HuH-7 (cell line): Measurements from ENCODE around the gene SLC39A12.

Experiments
- DNase-seq: peaks from one replicate; pipeline ENCODE4 v3.0.0; 2011; ENCODE audit warnings: low spot score

The SLC39A12 gene

DNA sequence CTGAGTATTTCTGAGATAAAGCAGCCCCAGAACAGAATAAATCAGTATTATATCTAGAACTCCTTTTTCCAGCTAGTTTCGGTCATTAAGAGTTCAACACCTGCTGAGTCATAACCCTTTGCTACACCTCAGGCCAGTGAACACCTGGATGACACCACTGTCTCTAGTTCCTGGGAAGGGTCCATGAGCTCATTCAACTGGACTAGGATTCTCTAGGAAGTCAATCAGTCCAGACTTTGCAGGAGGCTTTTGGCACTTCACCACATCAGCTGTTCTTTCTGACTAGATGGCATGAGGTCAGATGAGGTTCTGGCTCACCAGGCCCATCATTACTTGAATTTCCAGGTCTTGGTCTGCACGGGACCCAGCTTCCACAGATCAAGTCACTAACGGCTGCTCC lies 11.7 kb downstream of the SLC39A12 start:
- no peak for DNase-seq

DNA sequence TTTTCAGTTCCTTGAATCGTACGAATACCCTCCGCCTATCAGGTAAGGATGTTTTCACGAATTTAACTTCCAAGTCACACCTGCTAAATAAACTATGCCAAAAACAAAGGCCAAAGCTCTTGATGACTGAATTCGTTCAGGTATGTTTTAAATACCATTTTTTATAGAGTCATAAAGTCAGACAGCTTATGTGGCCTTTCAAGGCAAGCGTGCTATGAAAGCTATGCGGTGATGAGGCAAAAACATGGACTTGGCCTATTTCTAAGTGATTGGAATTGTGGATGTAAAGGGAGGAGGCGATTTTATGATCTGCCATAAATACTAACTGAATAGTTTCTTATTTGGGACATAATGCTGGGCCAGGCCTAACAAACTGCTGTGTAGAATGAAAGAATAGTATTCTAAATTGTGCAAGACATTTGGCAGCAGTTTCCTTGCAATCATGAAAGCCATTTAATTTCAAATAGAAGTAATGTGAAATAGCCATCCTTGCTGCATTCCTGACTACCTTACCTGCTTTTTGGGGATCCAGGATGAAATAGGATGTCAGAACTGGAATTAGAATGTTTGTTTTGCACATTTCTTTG lies 14.0 kb downstream of the SLC39A12 start:
- DNase-seq = no peak

DNA sequence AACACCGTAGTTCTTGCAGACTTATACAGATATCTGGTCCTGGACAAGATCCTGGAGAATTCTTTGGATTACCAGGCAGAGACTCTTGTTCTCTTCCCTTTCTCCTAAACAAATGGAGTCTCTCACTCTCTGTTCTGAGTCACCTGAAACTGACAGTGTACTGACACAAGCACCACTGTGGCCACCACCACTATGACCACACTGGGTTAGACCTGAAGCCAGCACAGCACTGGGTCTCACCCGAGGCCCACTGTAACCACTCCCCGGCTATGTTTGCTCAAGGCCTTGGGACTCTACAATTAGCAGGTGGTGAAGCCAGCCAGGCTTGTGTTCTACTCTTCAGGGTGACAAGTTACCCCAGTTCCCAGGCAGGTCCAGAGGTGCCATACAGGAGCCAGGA lies 22.8 kb downstream of the SLC39A12 start:
- no peak for DNase-seq

- DNase-seq = no peak
Observed at GRCh38 chr10:17980846-17981565, 29.3 kb downstream of the SLC39A12 start.

GRCh38 chr10:17981766-17982380 lies 30.2 kb downstream of the SLC39A12 start:
- no peak for DNase-seq

DNA sequence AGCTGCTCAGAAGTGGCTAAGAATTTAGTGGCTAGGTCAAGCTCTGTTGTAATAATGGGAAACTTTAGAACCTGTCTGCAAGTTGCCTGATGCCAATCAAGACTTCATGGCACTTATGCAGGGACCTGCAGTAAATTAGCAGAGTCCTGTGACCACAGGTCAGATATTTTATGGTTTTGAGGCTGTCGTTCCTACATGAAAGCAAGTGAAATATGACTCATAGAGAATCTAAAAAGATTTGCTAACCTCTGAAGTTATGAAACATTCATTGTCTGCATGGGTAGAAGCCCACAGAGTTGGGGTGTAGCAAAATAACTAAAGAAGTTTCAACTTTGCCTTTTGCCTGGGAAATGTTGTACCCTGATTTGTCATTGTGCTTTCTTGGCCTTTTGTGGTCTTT lies 32.3 kb downstream of the SLC39A12 start:
- DNase-seq = no peak

- no peak for DNase-seq
Observed at GRCh38 chr10:17984563-17984962, 32.8 kb downstream of the SLC39A12 start.

DNA sequence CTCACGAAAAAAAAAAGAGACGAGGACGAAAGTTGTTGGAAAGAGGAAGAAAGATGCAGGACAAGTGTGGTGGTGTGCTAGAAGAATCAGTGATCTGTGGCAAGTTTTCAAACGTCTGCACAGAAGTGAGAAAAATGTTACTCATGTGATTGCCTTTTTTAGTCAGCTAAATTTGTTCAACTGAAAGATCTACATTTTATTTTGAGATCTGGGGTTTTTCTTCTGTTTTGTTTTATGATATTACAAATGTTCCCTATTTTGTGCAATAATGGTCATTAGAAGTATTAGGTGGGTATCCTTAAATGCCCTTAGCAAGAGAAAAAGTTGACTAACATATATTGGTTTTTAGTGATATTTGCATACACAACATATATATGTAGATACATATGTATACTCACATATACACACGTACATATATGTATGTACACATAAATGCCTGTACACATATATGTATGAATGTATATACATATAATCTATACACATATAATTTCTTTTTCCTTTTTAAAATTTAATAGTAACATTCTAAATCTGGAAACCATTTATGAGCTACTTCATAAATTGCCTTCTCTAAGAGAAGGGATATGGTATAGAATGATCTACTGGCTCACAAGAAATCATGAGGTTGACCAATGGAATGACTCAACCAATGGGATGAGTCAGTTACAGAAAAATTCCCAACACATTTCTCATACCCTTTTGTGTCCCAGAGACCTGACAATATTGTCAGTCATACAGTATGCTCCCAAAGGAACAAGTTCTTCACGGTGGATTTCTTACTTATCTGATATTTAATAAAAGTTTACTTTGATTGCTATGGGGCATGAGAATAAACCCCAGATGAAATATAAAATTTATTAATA lies 38.4 kb downstream of the SLC39A12 start:
- DNase-seq = no peak

DNA sequence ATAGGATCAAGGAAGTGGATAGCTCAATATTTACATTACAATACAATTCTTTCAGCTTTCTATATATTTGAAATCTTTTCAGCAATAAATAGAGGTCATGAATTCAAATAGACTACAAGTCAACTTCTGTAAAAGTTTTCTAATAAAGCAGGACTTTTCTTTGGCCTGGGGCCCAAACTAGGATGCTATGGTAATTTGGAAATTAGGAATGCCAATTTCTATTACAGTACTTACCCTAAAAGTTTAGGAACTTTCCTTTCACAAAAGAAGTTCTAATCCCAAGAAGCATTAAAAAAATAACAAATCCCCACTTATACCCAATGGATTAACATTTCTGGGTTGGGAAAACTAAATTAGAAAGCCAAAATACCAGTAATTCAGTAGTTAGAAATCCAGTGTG lies 40.5 kb downstream of the SLC39A12 start:
- DNase-seq = no peak

GRCh38 chr10:17993361-17993760 lies 41.6 kb downstream of the SLC39A12 start:
- no peak for DNase-seq

DNA sequence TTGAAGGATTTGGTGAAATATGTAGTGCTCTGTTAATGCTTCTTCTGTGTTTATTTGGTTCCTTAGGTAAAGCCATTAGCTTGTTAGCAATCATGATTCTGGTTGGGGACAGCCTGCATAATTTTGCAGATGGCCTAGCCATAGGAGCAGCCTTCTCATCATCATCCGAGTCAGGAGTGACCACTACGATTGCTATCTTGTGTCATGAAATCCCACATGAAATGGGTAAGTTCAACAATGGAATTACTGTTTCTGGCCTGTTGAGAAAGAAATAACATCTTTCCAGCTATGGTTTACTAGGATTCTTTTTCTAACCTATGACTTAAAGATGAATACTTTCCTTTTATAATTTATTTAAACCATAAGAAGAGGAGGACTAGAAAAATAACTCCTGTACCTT lies 48.9 kb downstream of the SLC39A12 start:
- DNase-seq = no peak

DNA sequence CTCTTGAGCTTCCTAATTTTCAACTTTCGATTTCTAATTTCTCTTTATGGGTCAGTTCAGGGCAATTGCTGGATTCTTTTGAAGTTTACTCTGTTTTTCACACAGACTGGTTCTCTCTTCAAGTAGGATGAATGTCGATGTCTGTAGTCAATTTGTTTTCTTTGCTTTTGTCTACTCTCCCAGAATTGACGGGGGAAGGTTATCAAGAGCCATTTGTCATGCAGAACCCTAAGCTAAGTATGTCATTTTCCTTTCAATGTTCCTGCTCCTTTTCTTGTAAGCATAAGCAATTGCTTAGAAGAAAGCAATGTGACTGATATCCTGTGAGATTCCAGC lies 53.7 kb downstream of the SLC39A12 start:
- no peak for DNase-seq

DNA sequence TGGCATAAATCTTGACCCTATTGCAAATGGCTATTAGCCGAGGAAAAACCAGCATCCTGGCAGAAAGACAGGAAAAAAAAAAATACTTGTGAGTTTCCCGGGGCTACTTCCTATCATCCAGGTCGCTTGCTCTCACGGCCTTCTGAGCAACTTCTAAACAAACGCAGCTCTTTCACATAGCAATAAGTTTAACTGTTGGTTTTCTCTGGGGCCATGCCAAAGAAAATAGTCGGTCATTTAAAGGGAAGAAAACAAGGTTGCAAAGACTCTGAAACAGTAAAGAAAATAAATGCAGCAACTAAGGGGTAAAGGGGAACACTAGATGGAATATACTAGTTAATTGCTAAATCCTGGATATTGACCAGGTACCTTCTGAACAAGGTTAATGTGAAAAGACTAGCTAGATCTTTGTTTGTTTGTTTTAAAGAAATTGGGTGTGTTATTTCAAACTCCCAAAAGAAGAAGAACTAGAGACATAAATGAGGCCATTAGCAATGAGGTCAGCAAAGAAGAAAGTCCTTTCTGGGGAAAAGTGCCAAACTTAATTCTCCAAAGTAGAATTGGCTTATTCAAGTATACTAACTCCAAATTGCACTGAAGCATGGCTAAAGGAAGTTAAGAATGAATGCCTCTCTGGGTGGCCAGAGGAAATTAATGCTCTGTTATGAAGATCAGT lies 54.2 kb downstream of the SLC39A12 start:
- DNase-seq = no peak

GRCh38 chr10:18008986-18009385 lies 57.3 kb downstream of the SLC39A12 start:
- no peak for DNase-seq

GRCh38 chr10:18010050-18010449 lies 58.3 kb downstream of the SLC39A12 start:
- no peak for DNase-seq

- DNase-seq = no peak
Observed at GRCh38 chr10:18020523-18020922, 68.8 kb downstream of the SLC39A12 start.

DNA sequence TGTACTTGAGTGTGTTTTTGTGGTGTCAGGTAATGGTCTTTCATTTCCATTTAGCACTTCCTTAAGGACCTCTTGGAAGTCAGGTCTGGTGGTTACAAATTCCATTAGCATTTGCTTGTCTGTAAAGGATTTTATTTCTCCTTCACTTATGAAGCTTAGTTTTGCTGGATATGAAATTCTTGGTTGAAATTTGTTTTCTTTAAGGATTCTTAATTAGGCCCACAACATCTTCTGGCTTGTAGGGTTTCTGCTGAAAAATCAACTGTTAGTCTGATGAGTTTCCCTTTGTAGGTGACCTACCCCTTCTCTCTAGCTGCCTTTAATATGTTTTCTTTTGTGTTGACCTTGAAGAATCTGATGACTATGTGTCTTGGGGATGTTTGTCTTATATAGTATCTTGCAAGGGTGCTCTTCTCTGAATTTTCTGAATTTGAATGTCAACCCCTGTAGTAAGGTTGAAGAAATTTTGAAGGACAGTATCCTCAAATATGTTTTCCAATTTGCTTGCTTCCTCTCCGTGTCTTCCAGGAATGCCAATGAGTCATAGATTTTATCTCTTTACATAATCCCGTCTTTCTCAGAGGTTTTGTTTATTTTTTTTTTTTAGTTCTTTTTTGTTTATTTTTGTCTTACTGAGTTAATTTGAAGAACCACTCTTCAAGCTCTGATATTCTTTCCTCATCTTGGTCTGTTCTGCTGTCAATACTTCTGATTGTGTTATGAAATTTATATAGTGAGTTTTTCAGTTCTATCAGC lies 70.2 kb downstream of the SLC39A12 start:
- no peak for DNase-seq

DNA sequence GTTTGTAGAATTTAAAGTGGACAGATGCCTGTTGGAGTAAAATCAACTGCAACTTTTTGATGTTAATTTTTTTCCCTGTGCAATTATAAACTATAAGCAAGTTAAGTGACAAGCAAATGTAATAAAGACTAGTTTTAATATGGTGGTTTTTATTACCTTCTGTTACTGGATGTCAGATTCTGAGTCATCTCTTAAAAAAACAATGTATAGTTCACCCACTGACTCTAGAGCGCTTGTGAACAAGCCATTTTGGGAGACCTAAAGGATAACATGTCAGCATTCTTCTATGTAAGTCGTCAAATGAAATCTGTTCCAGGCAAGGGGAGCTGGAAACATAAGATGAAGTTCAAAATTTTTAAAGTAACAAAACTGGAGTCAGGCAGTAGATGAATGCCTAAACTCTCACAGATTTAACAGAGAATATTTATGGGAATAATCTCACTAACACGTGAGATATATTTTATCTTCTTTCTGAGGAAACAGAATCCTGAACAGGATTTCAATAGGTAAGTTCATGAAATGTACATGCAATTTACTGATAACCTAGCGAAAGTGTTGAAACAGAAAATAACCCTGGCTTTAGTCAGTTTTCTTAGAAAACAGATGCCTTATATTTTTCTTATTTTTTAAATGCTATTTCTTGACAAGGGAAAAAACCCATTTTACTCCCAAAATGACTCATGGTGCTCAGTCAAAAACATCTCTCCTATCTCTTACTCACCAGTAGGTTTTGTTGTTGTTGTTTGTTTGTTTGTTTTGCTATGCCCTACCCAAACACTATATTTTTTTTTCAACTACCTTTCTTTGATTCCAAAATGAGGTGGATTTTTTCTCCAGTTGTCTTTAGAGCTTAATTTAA lies 91.7 kb downstream of the SLC39A12 start:
- DNase-seq = no peak

GRCh38 chr10:18044976-18045720 lies 93.4 kb downstream of the SLC39A12 start:
- no peak for DNase-seq

DNA sequence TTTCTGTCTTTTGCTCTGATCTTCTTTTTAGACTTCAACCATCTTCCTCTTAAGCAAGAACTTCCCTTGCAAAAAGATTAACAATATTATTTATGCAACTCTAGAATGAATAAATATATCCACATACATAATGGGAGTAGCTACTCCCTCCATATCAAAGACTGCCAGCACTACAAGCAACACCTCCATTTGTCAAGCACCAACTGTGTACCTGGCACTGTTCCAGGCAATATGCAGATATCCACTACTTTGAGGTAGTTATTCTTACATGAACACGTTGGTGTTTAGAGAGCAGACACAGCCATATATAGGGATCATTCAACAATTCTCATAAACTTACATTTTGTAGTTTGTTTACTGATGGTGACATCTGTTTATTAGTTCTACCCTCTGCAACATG lies 104.9 kb downstream of the SLC39A12 start:
- no peak for DNase-seq
